Liver (tissue), 3 donors: ENCODE measurements around the gene MRGPRF.

Experiments
- ATF3 ChIP-seq: IDR thresholded peaks from 2 replicates; pipeline ENCODE4 v1.6.1; 2016; ENCODE audit warnings: antibody characterized with exemption
- CTCF ChIP-seq: fragments of 150-350 bp; IDR thresholded peaks from 2 replicates; pipeline ENCODE4 v1.5.1; 2017; ENCODE audit warnings: improper control_type of control experiment, low read depth, low read length; ENCODE audit not compliant: missing input control
- MAX ChIP-seq: IDR thresholded peaks from 2 replicates; pipeline ENCODE4 v1.6.1; 2016; ENCODE audit warnings: antibody characterized with exemption
- RXRA ChIP-seq, 2 donors: IDR thresholded peaks; 2 replicates each; pipeline ENCODE4 v1.6.1; 2017 to 2018; ENCODE audit warnings: antibody characterized with exemption in 2 of 2, mild to moderate bottlenecking in 1 of 2
- TAF1 ChIP-seq: conservative IDR thresholded peaks from 2 replicates; pipeline ENCODE4 v1.6.1; 2016; ENCODE audit warnings: antibody characterized with exemption, mild to moderate bottlenecking
- YY1 ChIP-seq: IDR thresholded peaks from 2 replicates; pipeline ENCODE4 v1.6.1; 2016; ENCODE audit warnings: antibody characterized with exemption, mild to moderate bottlenecking
- donor health status: healthy.
- donor health status: healthy.

- TF ChIP-seq CTCF (no peak), MAX (no peak), RXRA (IDR thresholded peaks at IDR 0.05) (peak in 1 of 2 donors; percentile 68), ATF3 (no peak), TAF1 (no peak), YY1 (no peak)
These were observed 2.6 kb downstream of the MRGPRF start for GRCh38 chr11:69010361-69010891.
